MCF 10A (cell line): ENCODE results near the gene ROBO2. TPM values are rescaled to one million over a fixed set of nuclear protein-coding genes. Genes with fewer than 3 reads are reported as not detected.

Source experiments
- BruUV-seq: library from RNA; stranded (reverse); fragments of 400-500 nt; replicated peaks from 2 replicates; lab custom pipeline; 2021; lab: Mats Ljungman, UMichigan
- CTCF ChIA-PET: fragments of 300-600 bp; sonication (Branson Sonifier 250); formaldehyde crosslinking; extraction: SDS; loops from one replicate; lab custom pipeline; 2021; ENCODE audit warnings: antibody characterized with exemption, inconsistent platforms; lab: Yijun Ruan, JAX
- POLR2A ChIA-PET: fragments of 300-600, 350-650 bp; sonication (Branson Sonifier 250); formaldehyde crosslinking; extraction: SDS; loops from one replicate; lab custom pipeline; 2020; ENCODE audit warnings: antibody characterized with exemption, inconsistent platforms; lab: Yijun Ruan, JAX
- DNase-seq: peaks from one replicate; pipeline ENCODE4 v3.0.0-alpha.2; 2018; ENCODE audit not compliant: unreplicated experiment
- H3K27ac Mint-ChIP-seq: one replicate; pipeline ENCODE4 v1.8.0; 2022; ENCODE audit warnings: mild to moderate bottlenecking, low read depth, mixed read lengths; ENCODE audit not compliant: unreplicated experiment
- H3K27me3 Mint-ChIP-seq: one replicate; pipeline ENCODE4 v1.8.0; 2022; ENCODE audit warnings: mixed read lengths; ENCODE audit not compliant: insufficient read depth, unreplicated experiment
- H3K36me3 Mint-ChIP-seq: one replicate; pipeline ENCODE4 v1.8.0; 2022; ENCODE audit warnings: mild to moderate bottlenecking, moderate library complexity, mixed read lengths; ENCODE audit not compliant: insufficient read depth, unreplicated experiment
- H3K4me1 Mint-ChIP-seq: one replicate; pipeline ENCODE4 v1.8.0; 2022; ENCODE audit warnings: mixed read lengths; ENCODE audit not compliant: insufficient read depth, unreplicated experiment
- H3K4me3 Mint-ChIP-seq: one replicate; pipeline ENCODE4 v1.8.0; 2022; ENCODE audit warnings: mild to moderate bottlenecking, moderate library complexity, mixed read lengths; ENCODE audit not compliant: unreplicated experiment
- H3K9me3 Mint-ChIP-seq: one replicate; pipeline ENCODE4 v1.8.0; 2022; ENCODE audit warnings: mixed read lengths; ENCODE audit not compliant: unreplicated experiment
- CTCF ChIP-seq: fragments of 200-600 bp; IDR thresholded peaks from one replicate; pipeline ENCODE4 v1.8.0; 2022; ENCODE audit warnings: antibody characterized with exemption, mild to moderate bottlenecking; ENCODE audit not compliant: unreplicated experiment
- intact Hi-C: fragments of 100-400 bp; cut with micrococcal nuclease; formaldehyde crosslinking; loops from 2 replicates; pipeline ENCODE4 v1.14.1; 2022
- total RNA-seq: library from RNA; stranded (reverse); gene quantifications from 2 replicates; pipeline ENCODE4 v1.2.3, GENCODE V29; 2022

The ROBO2 gene
- total RNA-seq, 1 experiment from 2014 or later, result not detected

DNA sequence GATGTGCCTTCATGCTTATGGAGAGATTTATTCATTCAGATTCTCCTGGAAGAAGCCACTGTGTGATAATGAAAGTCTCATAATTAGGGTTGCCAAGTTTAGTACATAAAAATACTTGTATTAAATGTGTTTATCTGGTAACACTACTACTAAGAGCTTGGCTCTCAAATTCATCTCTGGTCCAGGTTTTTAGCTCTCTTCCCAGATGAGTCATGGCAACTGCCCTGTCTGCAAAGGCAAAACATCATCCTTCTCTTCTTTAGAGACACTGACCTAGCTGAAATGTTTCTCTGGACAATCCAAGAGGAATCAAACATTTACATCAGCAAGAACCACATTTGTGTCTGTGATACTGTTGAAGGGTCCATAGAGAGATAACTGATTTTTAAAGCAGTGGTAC is 269.6 kb downstream of the ROBO2 start:
- no peak overlapping the region for H3K27ac Mint-ChIP-seq
- BruUV-seq, result no TSS peak
- ChIA-PET CTCF (interaction anchor here (1.0 to 2.3 kb wide), 2 partner anchors 11 to 271 kb away, joined by 3 to 11 read pairs; no protein-coding TSS in a partner anchor), POLR2A (no interaction called here)
- H3K4me3 Mint-ChIP-seq, result no peak overlapping the region
- TF ChIP-seq CTCF, result no peak
- no peaks in the 10 kb centered on the region for H3K4me1 Mint-ChIP-seq
- intact Hi-C loops, result no loop called here
- H3K36me3 Mint-ChIP-seq, result peaks cover 6% of the 10 kb centered on the region
- H3K9me3 Mint-ChIP-seq, result no peaks in the 10 kb centered on the region
- no peak for DNase-seq
- no peaks in the 10 kb centered on the region for H3K27me3 Mint-ChIP-seq

GRCh38 chr3:77313843-77314242 is 273.9 kb downstream of the ROBO2 start:
- Mint-ChIP-seq H3K36me3 (no peaks in the 10 kb centered on the region), H3K27ac (no peak overlapping the region), H3K9me3 (no peaks in the 10 kb centered on the region), H3K27me3 (no peaks in the 10 kb centered on the region), H3K4me3 (no peak overlapping the region), H3K4me1 (no peaks in the 10 kb centered on the region)
- TF ChIP-seq CTCF, result no peak
- BruUV-seq, result no TSS peak
- ChIA-PET CTCF (interaction anchor here (0.6 kb wide), 1 partner anchor 270 kb away, joined by 5 read pairs; no protein-coding TSS in a partner anchor), POLR2A (no interaction called here)
- intact Hi-C loops, result no loop called here
- DNase-seq, result no peak

DNA sequence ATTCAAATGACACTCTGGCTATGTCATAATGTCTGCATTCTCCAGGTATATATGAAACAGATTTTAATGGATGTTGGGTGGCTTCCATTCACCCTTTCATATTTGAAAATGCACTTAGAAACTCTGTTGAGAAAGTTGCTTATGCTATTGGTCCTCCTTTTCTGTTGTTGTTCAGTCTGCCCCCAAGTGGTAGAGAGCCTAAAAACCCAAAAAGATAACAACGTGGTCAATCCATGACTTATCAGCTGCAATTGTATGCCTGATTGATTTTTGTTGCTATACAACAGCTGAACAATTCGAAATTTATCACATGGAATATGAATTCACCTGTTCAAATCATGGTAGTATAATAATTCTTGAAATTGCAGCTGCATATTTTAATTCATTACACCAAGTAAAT is 279.8 kb downstream of the ROBO2 start:
- peak; percentile 15 for DNase-seq
- Mint-ChIP-seq H3K27me3 (no peaks in the 10 kb centered on the region), H3K36me3 (no peaks in the 10 kb centered on the region), H3K4me3 (no peak overlapping the region), H3K9me3 (no peaks in the 10 kb centered on the region), H3K4me1 (peaks cover 6% of the 10 kb centered on the region), H3K27ac (no peak overlapping the region)
- intact Hi-C loops, result loop anchor here (2.0 kb wide), 1 partner anchor 281 kb away; no protein-coding TSS in a partner anchor
- no TSS peak for BruUV-seq
- ChIA-PET POLR2A (interaction anchor here (0.8 kb wide), 1 partner anchor 49 kb away, joined by 5 read pairs; no protein-coding TSS in a partner anchor), CTCF (interaction anchor here (0.6 to 3.0 kb wide), 28 partner anchors 10 to 1326 kb away, joined by 3 to 15 read pairs (median 4); no protein-coding TSS in a partner anchor)
- peak; percentile 15 for TF ChIP-seq CTCF

- intact Hi-C loops, result loop anchor here (2.0 kb wide), 1 partner anchor 282 kb away; no protein-coding TSS in a partner anchor
Measured at GRCh38 chr3:77320514-77320913, 280.6 kb downstream of the ROBO2 start.

More at GRCh38 chr3:77320514-77320913, 280.6 kb downstream of the ROBO2 start:
- peak; percentile 36 for DNase-seq
- ChIA-PET CTCF (interaction anchor here (0.6 to 3.0 kb wide), 32 partner anchors 9 to 1325 kb away, joined by 3 to 15 read pairs (median 4); no protein-coding TSS in a partner anchor), POLR2A (interaction anchor here (0.7 kb wide), 1 partner anchor 50 kb away, joined by 3 read pairs; no protein-coding TSS in a partner anchor)
- TF ChIP-seq CTCF, result peak; percentile 45
- Mint-ChIP-seq H3K4me3 (no peak overlapping the region), H3K27ac (no peak overlapping the region), H3K27me3 (no peaks in the 10 kb centered on the region), H3K9me3 (no peaks in the 10 kb centered on the region), H3K36me3 (no peaks in the 10 kb centered on the region), H3K4me1 (peaks cover 6% of the 10 kb centered on the region)
- BruUV-seq, result no TSS peak
